ENCODE data around the gene DEXI. TPM values are rescaled to one million over a fixed set of nuclear protein-coding genes. Genes with fewer than 3 reads are reported as not detected.
A peak's percentile ranks its signal among the peaks of the same experiment; 100 is the strongest.

DEXI gene
- total RNA-seq, 4 donors from 2014 or later = 66.5 to 89.2 (median 74.6) TPM

DNA sequence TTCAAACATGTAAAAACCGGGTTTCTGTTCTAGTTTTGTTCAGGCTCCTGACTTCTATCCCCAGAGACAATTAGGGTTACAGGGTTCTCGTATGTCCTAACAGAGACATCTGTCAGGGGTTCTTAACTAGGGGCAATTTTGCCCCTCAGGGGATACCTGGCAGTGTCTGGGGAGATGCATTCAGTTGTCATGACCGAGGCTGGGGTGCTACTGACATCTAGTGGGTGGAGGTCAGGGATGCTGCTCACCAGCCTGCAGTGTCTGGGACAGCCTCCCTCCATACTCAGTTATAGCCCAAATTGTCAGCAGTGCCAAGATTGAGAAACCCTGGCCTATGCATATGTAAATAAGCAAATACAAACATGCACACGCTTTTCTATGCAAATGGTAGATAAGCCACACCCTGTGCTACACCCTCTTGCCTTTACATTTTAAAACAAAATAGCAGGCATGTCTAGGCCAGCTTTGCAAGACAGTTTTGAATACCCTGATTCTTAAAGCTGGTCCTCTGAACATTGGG, 39.5 kb upstream of the DEXI start:
- TF ChIP-seq POLR2A (IDR thresholded peaks at IDR 0.05) = no peak
- TF ChIP-seq, protein P1, sequence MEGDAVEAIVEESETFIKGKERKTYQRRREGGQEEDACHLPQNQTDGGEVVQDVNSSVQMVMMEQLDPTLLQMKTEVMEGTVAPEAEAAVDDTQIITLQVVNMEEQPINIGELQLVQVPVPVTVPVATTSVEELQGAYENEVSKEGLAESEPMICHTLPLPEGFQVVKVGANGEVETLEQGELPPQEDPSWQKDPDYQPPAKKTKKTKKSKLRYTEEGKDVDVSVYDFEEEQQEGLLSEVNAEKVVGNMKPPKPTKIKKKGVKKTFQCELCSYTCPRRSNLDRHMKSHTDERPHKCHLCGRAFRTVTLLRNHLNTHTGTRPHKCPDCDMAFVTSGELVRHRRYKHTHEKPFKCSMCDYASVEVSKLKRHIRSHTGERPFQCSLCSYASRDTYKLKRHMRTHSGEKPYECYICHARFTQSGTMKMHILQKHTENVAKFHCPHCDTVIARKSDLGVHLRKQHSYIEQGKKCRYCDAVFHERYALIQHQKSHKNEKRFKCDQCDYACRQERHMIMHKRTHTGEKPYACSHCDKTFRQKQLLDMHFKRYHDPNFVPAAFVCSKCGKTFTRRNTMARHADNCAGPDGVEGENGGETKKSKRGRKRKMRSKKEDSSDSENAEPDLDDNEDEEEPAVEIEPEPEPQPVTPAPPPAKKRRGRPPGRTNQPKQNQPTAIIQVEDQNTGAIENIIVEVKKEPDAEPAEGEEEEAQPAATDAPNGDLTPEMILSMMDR (IDR thresholded peaks at IDR 0.05) = peak in 1 of 6 experiments; percentile 17
- Histone ChIP-seq H3K27ac (no peak overlapping the region), H3K36me3 (peaks cover 12 to 25% of the 10 kb centered on the region in 2 donors)

DNA sequence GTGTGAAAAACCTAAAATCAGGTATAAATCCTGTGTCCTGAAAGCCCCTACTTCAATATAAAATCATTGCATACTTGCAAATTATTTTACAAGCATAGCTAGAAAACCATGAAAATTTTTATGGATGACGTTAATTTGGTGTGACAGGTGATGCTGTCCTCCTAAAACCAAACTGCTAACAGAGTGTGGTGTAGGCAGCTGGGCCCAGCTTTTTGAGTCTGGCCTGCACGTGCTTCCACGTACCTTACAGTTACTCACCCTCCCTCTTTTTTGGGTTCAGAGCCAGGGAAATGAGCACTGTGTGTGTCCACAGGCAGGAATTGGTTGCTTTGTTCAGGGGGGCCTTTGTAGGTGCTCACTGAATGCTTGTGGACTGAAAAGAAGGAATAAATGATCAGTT, 38.5 kb upstream of the DEXI start:
- Histone ChIP-seq H3K36me3 (peaks cover 12 to 25% of the 10 kb centered on the region in 2 donors), H3K4me3 (replicated peaks in 1 of 3) (no peak overlapping the region), H3K27me3 (no peaks in the 10 kb centered on the region), H3K4me1 (peaks cover 0 to 9% of the 10 kb centered on the region in 2 donors), H3K27ac (no peak overlapping the region), H3K9me3 (no peaks in the 10 kb centered on the region)
- WGBS, 2 donors = 86 to 93% methylated on average over 3 of the region's 3 CpGs
- no peak for DNase-seq
- no peak for TF ChIP-seq POLR2A (IDR thresholded peaks at IDR 0.05)
- TF ChIP-seq, protein P1 (IDR thresholded peaks at IDR 0.05) = no peak
- intact Hi-C loops (cut with DNase I) = no loop called here

More for the DNA sequence above, 39.5 kb upstream of the DEXI start:
- DNase-seq = no peak
- peaks cover 0 to 9% of the 10 kb centered on the region in 2 donors for H3K4me1 ChIP-seq
- H3K9me3 ChIP-seq = no peaks in the 10 kb centered on the region
- intact Hi-C loops (cut with DNase I) = no loop called here
- no peaks in the 10 kb centered on the region for H3K27me3 ChIP-seq
- WGBS, 2 donors = 88 to 94% methylated on average over 4 of the region's 4 CpGs
- no peak overlapping the region for H3K4me3 ChIP-seq (replicated peaks in 1 of 3)

DNA sequence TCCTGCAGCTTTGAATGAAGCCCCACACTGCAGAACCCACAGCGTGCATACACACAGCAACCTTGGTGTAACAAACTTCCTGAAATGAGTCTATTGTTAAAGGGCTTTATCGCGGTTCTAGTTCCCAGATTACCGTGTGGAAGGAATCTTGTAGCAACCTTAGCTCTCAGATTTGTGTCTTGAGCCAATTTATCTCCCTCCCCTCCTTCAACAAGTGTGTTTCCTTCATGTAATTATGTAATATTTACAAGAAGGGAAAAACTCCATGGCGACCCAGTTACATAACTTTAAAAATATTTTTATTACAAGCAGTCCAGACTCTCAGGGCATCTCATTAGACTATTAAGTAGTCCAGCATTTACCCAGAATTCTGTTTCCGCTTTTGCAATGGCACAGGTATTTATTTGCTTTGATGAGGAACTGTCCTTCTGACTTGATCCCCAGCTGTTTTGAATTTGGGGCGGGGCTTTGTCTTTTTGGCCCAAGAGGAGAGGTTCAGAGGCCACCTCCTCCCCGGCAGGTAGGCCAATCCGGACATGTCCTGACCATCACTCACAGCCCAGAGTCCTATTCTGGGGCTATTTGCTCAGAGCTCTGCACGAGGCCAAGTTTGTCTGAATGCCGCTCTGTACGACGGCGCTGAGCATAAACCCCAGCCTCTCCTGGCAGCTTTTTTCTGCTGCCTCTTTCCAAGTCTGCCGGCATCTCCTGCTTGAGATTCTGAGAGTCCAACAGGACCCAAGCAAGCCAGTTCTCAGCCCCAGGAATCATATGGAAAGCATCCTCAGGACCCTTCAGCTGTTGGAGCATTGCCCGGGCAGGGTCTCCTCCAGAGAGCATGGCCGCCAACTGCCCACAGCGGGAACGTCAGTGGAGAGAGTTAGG, 37.7 kb upstream of the DEXI start:
- DNase-seq = no peak
- intact Hi-C loops (cut with DNase I) = no loop called here

DNA sequence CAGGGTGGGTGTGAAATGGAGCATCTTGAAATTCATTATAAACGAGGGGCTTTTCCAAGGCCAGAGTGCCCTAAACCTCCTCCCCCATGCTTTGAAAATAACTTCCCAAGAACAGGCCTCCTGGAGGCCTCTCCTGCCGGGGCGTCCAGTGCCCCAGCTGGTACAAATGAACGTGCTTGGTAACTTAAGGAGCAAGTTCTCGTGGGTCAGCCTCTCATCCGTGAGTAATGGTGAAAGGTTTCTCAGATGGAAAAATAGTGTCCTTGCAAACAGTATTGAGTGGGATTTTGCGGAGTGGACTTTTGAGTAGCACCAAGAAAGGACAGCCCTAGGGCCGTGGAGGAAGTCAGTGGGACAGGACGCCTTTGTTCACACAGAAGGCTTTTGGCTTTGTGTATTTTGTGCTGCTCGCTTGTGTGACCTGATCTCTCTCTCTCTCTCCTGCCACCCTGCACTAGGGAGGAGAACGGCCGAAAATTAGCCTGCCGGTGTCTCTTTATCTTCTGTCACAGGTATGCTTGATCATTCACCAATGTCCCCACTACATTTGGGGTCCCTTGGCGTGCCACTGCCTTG, 36.7 kb upstream of the DEXI start:
- Histone ChIP-seq H3K36me3 (peaks cover 12 to 25% of the 10 kb centered on the region in 2 donors), H3K4me1 (peaks cover 0 to 9% of the 10 kb centered on the region in 2 donors), H3K4me3 (replicated peaks in 1 of 3) (no peak overlapping the region), H3K27me3 (no peaks in the 10 kb centered on the region), H3K9me3 (no peaks in the 10 kb centered on the region), H3K27ac (no peak overlapping the region)
- DNase-seq = no peak
- WGBS, 2 donors = 89 to 93% methylated on average over 14 of the region's 14 CpGs
- intact Hi-C loops (cut with DNase I) = no loop called here
- TF ChIP-seq, protein P1 (IDR thresholded peaks at IDR 0.05) = no peak
- TF ChIP-seq POLR2A (IDR thresholded peaks at IDR 0.05) = no peak

More for the DNA sequence above, 37.7 kb upstream of the DEXI start:
- WGBS, 2 donors = 65 to 84% methylated on average over 18 to 19 of the region's 19 CpGs
- Histone ChIP-seq H3K36me3 (peaks cover 12 to 25% of the 10 kb centered on the region in 2 donors), H3K9me3 (no peaks in the 10 kb centered on the region), H3K4me3 (replicated peaks in 1 of 3) (no peak overlapping the region), H3K4me1 (peaks cover 0 to 9% of the 10 kb centered on the region in 2 donors), H3K27me3 (no peaks in the 10 kb centered on the region), H3K27ac (no peak overlapping the region)
- TF ChIP-seq, protein P1 (IDR thresholded peaks at IDR 0.05) = no peak
- no peak for TF ChIP-seq POLR2A (IDR thresholded peaks at IDR 0.05)

Measured in thyroid gland (tissue), 4 donors.